ENCODE results near the gene PDPR. TPM values are rescaled to one million over a fixed set of nuclear protein-coding genes. Genes with fewer than 3 reads are reported as not detected.

PDPR gene
- total RNA-seq, 1 donor from 2014 or later: 16.8 TPM

Small RNAs within 50 kb of the gene (small RNA-seq; reads per million reads assigned to genes)
- gene AC009060.2 (ENCODE audit: low replicate concordance): not detected

Other genes starting within 250 kb of the PDPR start
- 0.89 TPM for gene CLEC18A, start 163.0 kb upstream of the PDPR start, total RNA-seq
- gene CLEC18C, start 59.5 kb downstream of the PDPR start, total RNA-seq: not detected
- 23.7 TPM for gene EXOSC6, start 137.6 kb downstream of the PDPR start, total RNA-seq
- gene AARS1, start 175.2 kb downstream of the PDPR start, total RNA-seq: 55.1 TPM
- 18.7 TPM for gene DDX19B, start 184.9 kb downstream of the PDPR start, total RNA-seq
- gene DDX19A, start 232.6 kb downstream of the PDPR start, total RNA-seq: 30.0 TPM